HG03095 (cell line): ENCODE data around the gene WDR36.
A peak's percentile ranks its signal among the peaks of the same experiment; 100 is the strongest.

Experiments
- ATAC-seq: cut with Tn5 transposase; IDR thresholded peaks from one replicate; pipeline ENCODE4 v1.9.1; 2021; ENCODE audit warnings: moderate library complexity; ENCODE audit not compliant: unreplicated experiment

WDR36 gene

GRCh38 chr5:111092062-111092853, at the start of gene WDR36:
Gene WDR36, plus strand, starts transcription at chr5:111092348. Its CDS starts 109 bp downstream, at chr5:111092457.
- ATAC-seq = peak; percentile 93

- ATAC-seq = no peak
Measured at GRCh38 chr5:111043712-111044506, 48.2 kb upstream of the WDR36 start.

GRCh38 chr5:111058064-111058463, 34.1 kb upstream of the WDR36 start:
- no peak for ATAC-seq

GRCh38 chr5:111060169-111060568, 32.0 kb upstream of the WDR36 start:
- no peak for ATAC-seq

GRCh38 chr5:111061618-111062017, 30.5 kb upstream of the WDR36 start:
- no peak for ATAC-seq

GRCh38 chr5:111063709-111064322, 28.3 kb upstream of the WDR36 start:
- ATAC-seq = no peak

- ATAC-seq = no peak
Measured at GRCh38 chr5:111066261-111066938, 25.7 kb upstream of the WDR36 start.

- ATAC-seq = no peak
Measured at GRCh38 chr5:111068213-111068612, 23.9 kb upstream of the WDR36 start.

- ATAC-seq = no peak
Measured at GRCh38 chr5:111069839-111070238, 22.3 kb upstream of the WDR36 start.

- ATAC-seq = no peak
Measured at GRCh38 chr5:111070272-111071134, 21.6 kb upstream of the WDR36 start.

GRCh38 chr5:111071413-111071812, 20.7 kb upstream of the WDR36 start, which contains the start of gene TSLP:
Gene TSLP, plus strand, starts transcription at chr5:111071713. Its CDS starts 178 bp downstream, at chr5:111071891.
- ATAC-seq = no peak

- peak; percentile 72 for ATAC-seq
Measured at GRCh38 chr5:111072949-111073682, 19.0 kb upstream of the WDR36 start.

- no peak for ATAC-seq
Measured at GRCh38 chr5:111074244-111074643, 17.9 kb upstream of the WDR36 start.

GRCh38 chr5:111075520-111075919, 16.6 kb upstream of the WDR36 start:
- ATAC-seq = no peak

- no peak for ATAC-seq
Measured at GRCh38 chr5:111076091-111076490, 16.1 kb upstream of the WDR36 start.

- no peak for ATAC-seq
Measured at GRCh38 chr5:111077678-111078077, 14.5 kb upstream of the WDR36 start.

GRCh38 chr5:111079846-111080245, 12.3 kb upstream of the WDR36 start:
- no peak for ATAC-seq

GRCh38 chr5:111083323-111083722, 8.8 kb upstream of the WDR36 start:
- ATAC-seq = no peak

GRCh38 chr5:111095982-111096381, 3.8 kb downstream of the WDR36 start:
- ATAC-seq = no peak
